Measurements from ENCODE around the gene UBE2N. TPM values are rescaled to one million over a fixed set of nuclear protein-coding genes. Genes with fewer than 3 reads are reported as not detected.
"Not testable (repeated sequence)": the region's sequence is repeated elsewhere in the genome, so short reads cannot be mapped to it uniquely, and the experiment has no call there.

Gene UBE2N
- total and polyA plus RNA-seq, 2 of the 8 experiments (the other 6 are each of a cell fraction or from before 2014, with no cell fraction given), result 108 to 225 TPM

DNA sequence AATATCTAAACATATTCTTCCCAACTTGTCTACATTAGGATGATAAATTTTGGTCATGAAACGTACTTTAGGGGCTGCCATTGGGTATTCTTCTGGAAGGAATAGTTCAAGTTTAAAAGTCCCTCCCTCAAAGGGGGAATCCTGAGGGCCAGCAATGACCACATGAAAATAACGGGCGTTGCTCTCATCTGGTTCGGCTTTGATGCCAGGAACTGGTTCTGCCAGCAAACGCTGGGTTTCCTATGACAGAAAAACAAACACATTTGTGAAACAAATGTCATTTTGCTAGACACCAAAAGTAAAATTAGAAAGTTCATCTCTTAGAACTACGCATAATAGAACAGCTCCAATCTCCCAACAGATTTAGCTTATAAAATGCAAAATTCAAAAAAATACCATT is 30.7 kb downstream of the UBE2N start:
- H3K4me2 ChIP-seq (ENCODE audit: insufficient read depth in 1 of 2, low read depth in 2 of 2, low read length in 2 of 2); H4K5ac ChIP-seq (ENCODE audit: insufficient read length, low read depth, low read length); H3K9ac ChIP-seq (replicated peaks in 1 of 4; ENCODE audit: extremely low read depth in 1 of 4, low read depth in 3 of 4, low read length in 3 of 4); H3K4ac ChIP-seq (replicated peaks; ENCODE audit: insufficient read length, low read depth, low read length); H2BK15ac ChIP-seq (ENCODE audit: low read length); H3K4me1 ChIP-seq (replicated peaks in 1 of 4; ENCODE audit: control insufficient read depth in 3 of 4, insufficient read depth in 4 of 4, low read length in 3 of 4); H3K27ac ChIP-seq (ENCODE audit: low read depth, low read length); H2AFZ ChIP-seq (ENCODE audit: low read length); H3K56ac ChIP-seq (replicated peaks; ENCODE audit: insufficient read length, low read depth, low read length); H2BK20ac ChIP-seq (ENCODE audit: low read length); H3K27me3 ChIP-seq (replicated peaks in 1 of 4; ENCODE audit: control insufficient read depth in 3 of 4, extremely low read depth in 1 of 4, insufficient read depth in 3 of 4, low read length in 3 of 4); H2AK5ac ChIP-seq (ENCODE audit: low read depth, low read length); H3K23me2 ChIP-seq (ENCODE audit: low read depth, low read length); H2BK5ac ChIP-seq (ENCODE audit: low read depth, low read length); H2BK120ac ChIP-seq (replicated peaks; ENCODE audit: low read depth, low read length); H3K9me3 ChIP-seq (ENCODE audit: insufficient read depth in 2 of 2, low read depth in 1 of 2, low read length in 1 of 2); H4K8ac ChIP-seq (ENCODE audit: extremely low read depth, insufficient read depth, low read length); H3K4me3 ChIP-seq (ENCODE audit: extremely low read depth in 1 of 4, insufficient read depth in 2 of 4, low read depth in 3 of 4, low read length in 4 of 4); H4K91ac ChIP-seq (replicated peaks; ENCODE audit: insufficient read length, low read length); H2BK12ac ChIP-seq (ENCODE audit: low read depth, low read length); FAIRE-seq; H3K18ac ChIP-seq (ENCODE audit: extremely low read depth, low read length); H3K14ac ChIP-seq (ENCODE audit: insufficient read length); DNase-seq (ENCODE audit: low read depth in 1 of 2, low spot score in 2 of 2); H3K23ac ChIP-seq (ENCODE audit: insufficient read length); H3K79me1 ChIP-seq (ENCODE audit: low read depth, low read length): not testable (repeated sequence)
- Histone ChIP-seq H4K20me1 (replicated peaks in 1 of 2; ENCODE audit: control insufficient read depth in 1 of 2, insufficient read depth in 2 of 2, low read length in 2 of 2) (peaks cover 9 to 16% of the 10 kb centered on the region in 2 experiments), H3K79me2 (ENCODE audit: control insufficient read depth in 1 of 2, insufficient read depth in 2 of 2, low read length in 2 of 2) (peaks cover 20 to 53% of the 10 kb centered on the region in 2 experiments), H3K36me3 (ENCODE audit: control insufficient read depth in 2 of 4, insufficient read depth in 4 of 4, low read length in 3 of 4) (peaks cover 0 to 34% (median 8%) of the 10 kb centered on the region in 4 experiments; a peak in 5 of 8 replicates)
- 90% methylated on average over 6 of the region's 6 CpGs; no CpG with 5 or more reads in 1 of the 2 experiments for WGBS, 2 experiments (ENCODE audit: extremely low coverage in 1 of 2, insufficient coverage in 1 of 2, insufficient read length in 1 of 2, insufficient replicate concordance in 2 of 2, low coverage in 1 of 2, low lambda C conversion rate in 2 of 2, missing lambda C conversion rate in 1 of 2)
- ChIA-PET CTCF (ENCODE audit: partially characterized antibody) (interaction anchor here (1.0 to 4.2 kb wide), 4 partner anchors 9 to 424 kb away, joined by 3 to 22 read pairs (median 4); no protein-coding TSS in a partner anchor), POLR2A (ENCODE audit: partially characterized antibody) (interaction anchor here (1.1 kb wide), 1 partner anchor 10 kb away, joined by 3 read pairs; no protein-coding TSS in a partner anchor)
